Measurements from ENCODE around the gene OCA2. TPM values are rescaled to one million over a fixed set of nuclear protein-coding genes. Genes with fewer than 3 reads are reported as not detected.

The OCA2 gene
- total and polyA plus RNA-seq, 2 of the 4 experiments (the other 2 are of a cell fraction) = under 0.01 to 0.03 TPM

DNA sequence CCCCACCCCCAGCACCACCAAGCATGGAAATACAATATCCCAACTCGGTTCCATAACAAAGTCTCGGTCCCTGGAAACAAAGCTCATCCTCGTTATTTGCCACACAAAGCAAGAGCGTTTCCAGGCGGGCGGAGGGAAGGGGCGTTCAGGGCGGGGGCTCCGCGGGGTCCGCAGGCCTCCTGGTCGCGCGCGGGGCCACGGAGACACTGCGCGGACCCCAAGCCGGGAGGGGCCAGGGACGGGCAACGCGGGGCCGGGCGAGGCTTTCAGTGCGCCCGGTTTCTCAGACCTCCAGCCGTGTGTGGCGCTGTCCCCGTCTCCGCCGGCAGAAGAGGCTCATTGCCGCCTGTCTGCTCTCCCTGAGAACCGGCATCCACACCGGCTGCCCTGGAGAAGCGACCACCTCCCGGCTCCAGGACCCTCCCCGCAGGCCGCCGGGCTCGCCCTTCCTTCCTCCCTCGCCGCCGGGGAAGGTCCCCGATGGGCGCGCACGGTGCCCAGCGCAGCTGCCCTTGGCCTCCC is 329.0 kb downstream of the OCA2 start:
- H3K9me1 ChIP-seq (ENCODE audit: insufficient read depth, low read length) = no peaks in the 10 kb centered on the region
- H3K27ac ChIP-seq (ENCODE audit: insufficient read depth, low read length) = no peak overlapping the region
- H3K4me1 ChIP-seq (ENCODE audit: control insufficient read depth, insufficient read depth, low read length) = no peaks in the 10 kb centered on the region
- CTCF ChIA-PET = no interaction called here
- no peak for TF ChIP-seq SMC3 (IDR thresholded peaks at IDR 0.05; ENCODE audit: low read depth, low read length)
- TF ChIP-seq MAFK (IDR thresholded peaks at IDR 0.05; ENCODE audit: low read depth, low read length) = no peak
- TF ChIP-seq RFX5 (IDR thresholded peaks at IDR 0.05; ENCODE audit: low read depth, low read length) = no peak
- WGBS, 2 experiments (ENCODE audit: extremely low coverage in 2 of 2, insufficient read length in 1 of 2) = 94% methylated on average over 21 of the region's 48 CpGs; no CpG with 5 or more reads in 1 of the 2 experiments
- no peak overlapping the region for H2AFZ ChIP-seq (replicated peaks; ENCODE audit: low read length, poor library complexity)
- no peaks in the 10 kb centered on the region for H3K79me1 ChIP-seq (ENCODE audit: low read depth in 1 of 2, low read length in 2 of 2)
- no peak for ATAC-seq (ENCODE audit: low read depth)
- no peak overlapping the region for H3K9ac ChIP-seq (ENCODE audit: low read depth, low read length)
- no peak for DNase-seq
- H2BK20ac ChIP-seq (ENCODE audit: low read depth, low read length) = no peak overlapping the region
- no peak overlapping the region for H3K4ac ChIP-seq (ENCODE audit: low read depth, low read length)
- H2BK5ac ChIP-seq (ENCODE audit: low read depth, low read length, poor library complexity, severe bottlenecking) = no peak overlapping the region
- H2AK9ac ChIP-seq (replicated peaks; ENCODE audit: low read depth, low read length, poor library complexity) = no peak overlapping the region
- no peak overlapping the region for H3K18ac ChIP-seq (ENCODE audit: low read depth, low read length)
- H2AK5ac ChIP-seq (ENCODE audit: low read depth, low read length) = no peak overlapping the region
- POLR2A ChIA-PET (ENCODE audit: unreplicated experiment) = no interaction called here
- H3K9me3 ChIP-seq (ENCODE audit: control insufficient read depth, insufficient read depth, low read length) = peaks cover 35% of the 10 kb centered on the region
- intact Hi-C loops (cut with micrococcal nuclease) (no loop called here), in situ Hi-C loops (cut with MboI; ENCODE audit: low sequenced_read_pairs) (no loop called here), dilution Hi-C loops (cut with HindIII; ENCODE audit: low sequenced_read_pairs, unreplicated experiment) (no loop called here)
- H3K14ac ChIP-seq (replicated peaks; ENCODE audit: low read depth, low read length) = no peak overlapping the region
- no peak overlapping the region for H3K23ac ChIP-seq (ENCODE audit: low read depth, low read length)
- no peak overlapping the region for H4K91ac ChIP-seq (ENCODE audit: insufficient read depth, low read depth, low read length)
- H4K8ac ChIP-seq (ENCODE audit: low read depth in 2 of 2, low read length in 2 of 2) = no peak overlapping the region
- no peak overlapping the region for H4K5ac ChIP-seq (ENCODE audit: low read depth, low read length)
- no peaks in the 10 kb centered on the region for H3K36me3 ChIP-seq (ENCODE audit: control insufficient read depth, insufficient read depth, low read length)
- no peak overlapping the region for H3K56ac ChIP-seq (ENCODE audit: extremely low read depth, insufficient read depth, low read length)
- H3K4me2 ChIP-seq (ENCODE audit: low read depth, low read length) = no peak overlapping the region
- BruUV-seq (replicated peaks) = no TSS peak
- no peaks in the 10 kb centered on the region for H3K27me3 ChIP-seq (ENCODE audit: control insufficient read depth, insufficient read depth, low read length)
- no peak overlapping the region for H2BK120ac ChIP-seq (ENCODE audit: low read depth, low read length)
- H4K20me1 ChIP-seq (ENCODE audit: insufficient read depth, low read length) = no peaks in the 10 kb centered on the region
- no peak overlapping the region for H3K4me3 ChIP-seq (ENCODE audit: insufficient read depth, low read depth, low read length)
- H2BK15ac ChIP-seq (ENCODE audit: low read depth, low read length) = no peak overlapping the region

Measured in IMR-90 (cell line).